Measurements from ENCODE around the gene LRRC56.

GRCh38 chr11:507727-508515 is 29.4 kb upstream of the LRRC56 start:
- TF ChIP-seq CTCF (IDR thresholded peaks at IDR 0.05) (no peak), POLR2AphosphoS5 (IDR thresholded peaks at IDR 0.05) (no peak), POLR2A (IDR thresholded peaks at IDR 0.05) (no peak)

Data from suprapubic skin (tissue), 4 donors.